IMR-90 (cell line): ENCODE measurements around the gene WDR37. TPM values are rescaled to one million over a fixed set of nuclear protein-coding genes. Genes with fewer than 3 reads are reported as not detected.

Source experiments
- ATAC-seq: fragments of 200-7000 bp; cut with Tn5 transposase; 2 replicates; pipeline ENCODE4 v1.9.1; 2020; ENCODE audit warnings: low read depth, mild to moderate bottlenecking, moderate library complexity
- BruUV-seq: library from RNA; stranded (reverse); fragments of 400-500 nt; replicated peaks from 2 replicates; lab custom pipeline; 2021; lab: Mats Ljungman, UMichigan
- CTCF ChIA-PET: fragments of 300-600 bp; formaldehyde crosslinking; extraction: SDS; loops from one replicate; lab custom pipeline; 2021; ENCODE audit warnings: antibody characterized with exemption; lab: Yijun Ruan, JAX
- POLR2A ChIA-PET: fragments of 300-600 bp; sonication (Branson Sonifier 250); formaldehyde crosslinking; loops from one replicate; lab custom pipeline; 2022; ENCODE audit warnings: antibody characterized with exemption; ENCODE audit not compliant: unreplicated experiment; lab: Charles Lee
- DNase-seq: peaks from one replicate; pipeline ENCODE4 v3.0.0; 2013
- H2AFZ ChIP-seq: replicated peaks from 2 replicates; pipeline ENCODE3; 2013; ENCODE audit warnings: low read length, mild to moderate bottlenecking; ENCODE audit not compliant: poor library complexity
- H2AK5ac ChIP-seq: 2 replicates; pipeline ENCODE4 v1.6.1; 2013; ENCODE audit warnings: low read depth, low read length, inconsistent platforms
- H2AK9ac ChIP-seq: replicated peaks from 2 replicates; pipeline ENCODE3; 2013; ENCODE audit warnings: mild to moderate bottlenecking, low read depth, low read length, moderate library complexity; ENCODE audit not compliant: poor library complexity
- H2BK120ac ChIP-seq: 2 replicates; pipeline ENCODE4 v1.6.1; 2013; ENCODE audit warnings: low read depth, low read length, inconsistent platforms
- H2BK15ac ChIP-seq: 3 replicates; pipeline ENCODE4 v1.6.1; 2013; ENCODE audit warnings: low read depth, low read length, inconsistent platforms
- H2BK20ac ChIP-seq: 2 replicates; pipeline ENCODE4 v1.6.1; 2013; ENCODE audit warnings: low read depth, mild to moderate bottlenecking, inconsistent platforms, low read length, moderate library complexity
- H2BK5ac ChIP-seq: 2 replicates; pipeline ENCODE4 v1.6.1; 2013; ENCODE audit warnings: mild to moderate bottlenecking, low read depth, low read length, inconsistent platforms; ENCODE audit not compliant: poor library complexity, severe bottlenecking
- H3K14ac ChIP-seq: replicated peaks from 2 replicates; pipeline ENCODE4 v1.6.1; 2013; ENCODE audit warnings: low read depth, low read length, inconsistent platforms
- H3K18ac ChIP-seq: 2 replicates; pipeline ENCODE4 v1.6.1; 2013; ENCODE audit warnings: low read depth, low read length, control low read depth
- H3K23ac ChIP-seq: 2 replicates; pipeline ENCODE4 v1.6.1; 2013; ENCODE audit warnings: low read depth, low read length, inconsistent platforms
- H3K27ac ChIP-seq: 2 replicates; pipeline ENCODE4 v1.5.1; 2013; ENCODE audit warnings: mild to moderate bottlenecking, control low read depth, low read length; ENCODE audit not compliant: insufficient read depth
- H3K27me3 ChIP-seq: 2 replicates; pipeline ENCODE4 v1.6.1; 2013; ENCODE audit warnings: low read length; ENCODE audit not compliant: control insufficient read depth, insufficient read depth
- H3K36me3 ChIP-seq: 2 replicates; pipeline ENCODE4 v1.6.1; 2013; ENCODE audit warnings: low read length, mixed read lengths; ENCODE audit not compliant: control insufficient read depth, insufficient read depth
- H3K4ac ChIP-seq: 2 replicates; pipeline ENCODE4 v1.6.1; 2013; ENCODE audit warnings: low read depth, low read length, inconsistent platforms
- H3K4me1 ChIP-seq: 2 replicates; pipeline ENCODE4 v1.6.1; 2013; ENCODE audit warnings: low read length, mixed read lengths; ENCODE audit not compliant: control insufficient read depth, insufficient read depth
- H3K4me2 ChIP-seq: 2 replicates; pipeline ENCODE4 v1.6.1; 2013; ENCODE audit warnings: low read depth, mild to moderate bottlenecking, control low read depth, low read length, moderate library complexity
- H3K4me3 ChIP-seq: 2 replicates; pipeline ENCODE4 v1.5.1; 2013; ENCODE audit warnings: low read depth, mild to moderate bottlenecking, control low read depth, low read length, moderate library complexity; ENCODE audit not compliant: insufficient read depth
- H3K56ac ChIP-seq: 2 replicates; pipeline ENCODE4 v1.6.1; 2013; ENCODE audit warnings: low read length, inconsistent platforms; ENCODE audit not compliant: insufficient read depth; ENCODE audit errors: extremely low read depth
- H3K79me1 ChIP-seq, 2 experiments: 2 replicates each; pipeline ENCODE4 v1.6.1; 2013; ENCODE audit warnings: low read length in 2 of 2, inconsistent platforms in 1 of 2, low read depth in 1 of 2
- H3K9ac ChIP-seq: 2 replicates; pipeline ENCODE4 v1.6.1; 2013; ENCODE audit warnings: low read depth, low read length, control low read depth
- H3K9me1 ChIP-seq: 2 replicates; pipeline ENCODE4 v1.6.1; 2013; ENCODE audit warnings: low read length, inconsistent platforms; ENCODE audit not compliant: insufficient read depth
- H3K9me3 ChIP-seq: 2 replicates; pipeline ENCODE4 v1.6.1; 2013; ENCODE audit warnings: low read length; ENCODE audit not compliant: control insufficient read depth, insufficient read depth
- H4K20me1 ChIP-seq: 2 replicates; pipeline ENCODE4 v1.6.1; 2013; ENCODE audit warnings: low read length, inconsistent platforms; ENCODE audit not compliant: insufficient read depth
- H4K5ac ChIP-seq: 2 replicates; pipeline ENCODE4 v1.6.1; 2013; ENCODE audit warnings: mild to moderate bottlenecking, low read depth, low read length, control low read depth
- H4K8ac ChIP-seq, 2 experiments: 2 replicates each; pipeline ENCODE4 v1.6.1; 2013; ENCODE audit warnings: low read depth in 2 of 2, low read length in 2 of 2, control low read depth in 1 of 2, inconsistent platforms in 1 of 2
- H4K91ac ChIP-seq: 2 replicates; pipeline ENCODE4 v1.6.1; 2013; ENCODE audit warnings: low read depth, low read length, inconsistent platforms; ENCODE audit not compliant: insufficient read depth
- BHLHE40 ChIP-seq: fragments of 150-350 bp; IDR thresholded peaks from 2 replicates; pipeline ENCODE4 v1.6.1; 2016; ENCODE audit warnings: mild to moderate bottlenecking, low read depth, low read length
- CEBPB ChIP-seq: IDR thresholded peaks from 2 replicates; pipeline ENCODE4 v1.6.1; 2012; ENCODE audit warnings: low read depth, low read length, improper control_type of control experiment
- CHD1 ChIP-seq: IDR thresholded peaks from 2 replicates; pipeline ENCODE4 v1.6.1; 2012; ENCODE audit warnings: low read depth, low read length, improper control_type of control experiment
- CTCF ChIP-seq: conservative IDR thresholded peaks from 2 replicates; pipeline ENCODE4 v1.5.1; 2012; ENCODE audit warnings: mild to moderate bottlenecking, low read depth, low read length, improper control_type of control experiment
- ELK1 ChIP-seq: fragments of 150-350 bp; IDR thresholded peaks from 2 replicates; pipeline ENCODE4 v1.6.1; 2016; ENCODE audit warnings: low read depth, mild to moderate bottlenecking, low read length, moderate library complexity, borderline replicate concordance
- FOS ChIP-seq: fragments of 150-350 bp; IDR thresholded peaks from 2 replicates; pipeline ENCODE4 v1.6.1; 2016; ENCODE audit warnings: low read depth, low read length
- MAFK ChIP-seq: IDR thresholded peaks from 2 replicates; pipeline ENCODE4 v1.6.1; 2012; ENCODE audit warnings: low read depth, low read length, improper control_type of control experiment
- MAZ ChIP-seq: IDR thresholded peaks from 2 replicates; pipeline ENCODE4 v1.6.1; 2012; ENCODE audit warnings: low read depth, mild to moderate bottlenecking, low read length, improper control_type of control experiment, moderate library complexity, borderline replicate concordance
- MXI1 ChIP-seq: IDR thresholded peaks from 2 replicates; pipeline ENCODE4 v1.6.1; 2012; ENCODE audit warnings: low read depth, mild to moderate bottlenecking, low read length, moderate library complexity, borderline replicate concordance
- NFE2L2 ChIP-seq: fragments of 150-350 bp; IDR thresholded peaks from 2 replicates; pipeline ENCODE4 v1.6.1; 2016; ENCODE audit warnings: low read depth, mild to moderate bottlenecking, low read length
- POLR2A ChIP-seq: IDR thresholded peaks from 2 replicates; pipeline ENCODE4 v1.6.1; 2012; ENCODE audit warnings: mild to moderate bottlenecking, low read depth, low read length
- RAD21 ChIP-seq: IDR thresholded peaks from 2 replicates; pipeline ENCODE4 v1.6.1; 2012; ENCODE audit warnings: low read length, improper control_type of control experiment
- RCOR1 ChIP-seq: IDR thresholded peaks from 2 replicates; pipeline ENCODE4 v1.6.1; 2012; ENCODE audit warnings: mild to moderate bottlenecking, low read length, improper control_type of control experiment; ENCODE audit not compliant: insufficient replicate concordance
- RFX5 ChIP-seq: IDR thresholded peaks from 2 replicates; pipeline ENCODE4 v1.8.0; 2012; ENCODE audit warnings: low read depth, mild to moderate bottlenecking, low read length, moderate library complexity
- SMC3 ChIP-seq: fragments of 150-350 bp; IDR thresholded peaks from 2 replicates; pipeline ENCODE4 v1.6.1; 2016; ENCODE audit warnings: low read depth, mild to moderate bottlenecking, antibody characterized with exemption, low read length, moderate library complexity
- USF2 ChIP-seq: fragments of 150-350 bp; IDR thresholded peaks from 2 replicates; pipeline ENCODE4 v1.6.1; 2017; ENCODE audit warnings: mild to moderate bottlenecking, antibody characterized with exemption, low read length, low read depth
- WGBS, 2 experiments: methylation state at CpG; one replicate each; pipeline versions ENCODE4 v1.1.5 to v1.1.7; 2013; ENCODE audit warnings: missing lambda C conversion rate in 2 of 2; ENCODE audit not compliant: insufficient read length in 1 of 2; ENCODE audit errors: extremely low coverage in 2 of 2; 5-methylcytosine and 5-hydroxymethylcytosine counted together
- dilution Hi-C: fragments of 300-500 bp; cut with HindIII; formaldehyde crosslinking; loops from one replicate; pipeline ENCODE4 v1.14.3; 2018; ENCODE audit warnings: low sequenced_read_pairs; ENCODE audit not compliant: unreplicated experiment
- in situ Hi-C: fragments of 300-500 bp; cut with MboI; formaldehyde crosslinking; loops from 3 replicates; pipeline ENCODE4 v1.14.3; 2019; ENCODE audit warnings: low sequenced_read_pairs, inconsistent platforms, mixed read lengths
- intact Hi-C: fragments of 100-400 bp; cut with micrococcal nuclease; formaldehyde crosslinking; loops from 2 replicates; pipeline ENCODE4 v1.10.0; 2022
- polyA plus RNA-seq, 3 experiments: library from polyadenylated mRNA; depleted of rRNA; stranded (reverse); fragments of >200 nt; gene quantifications; 2 replicates each; pipeline ENCODE4 v1.2.3, GENCODE V29; 2012; ENCODE audit warnings: low replicate concordance in 1 of 3
- total RNA-seq: library from RNA; depleted of rRNA; stranded (reverse); fragments of >200 nt; gene quantifications from 2 replicates; pipeline ENCODE4 v1.2.3, GENCODE V29; 2012

Gene WDR37
- total and polyA plus RNA-seq, 2 of the 4 experiments (the other 2 are of a cell fraction), result 12.7 to 14.5 TPM

GRCh38 chr10:1100691-1101368 is 44.6 kb downstream of the WDR37 start:
- 81% methylated on average over 12 of the region's 23 CpGs; no CpG with 5 or more reads in 1 of the 2 experiments for WGBS, 2 experiments
- Histone ChIP-seq H4K91ac (no peak overlapping the region), H3K9me1 (peaks cover 17% of the 10 kb centered on the region), H3K4me3 (no peak overlapping the region), H3K36me3 (peaks cover 38% of the 10 kb centered on the region), H2BK20ac (no peak overlapping the region), H2BK120ac (no peak overlapping the region), H2BK15ac (no peak overlapping the region), H3K4me1 (peaks cover 2% of the 10 kb centered on the region), H3K27ac (no peak overlapping the region), H3K23ac (no peak overlapping the region), H3K56ac (no peak overlapping the region), H4K20me1 (peaks cover 17% of the 10 kb centered on the region; the same call in 1 of the 2 replicates), H3K14ac (no peak overlapping the region), H2AK5ac (no peak overlapping the region), H3K4ac (no peak overlapping the region), H4K8ac (no peak overlapping the region), H2AK9ac (peak overlapping the region; percentile 18), H3K27me3 (no peaks in the 10 kb centered on the region), H4K5ac (no peak overlapping the region), H3K9ac (no peak overlapping the region), H2BK5ac (no peak overlapping the region), H3K4me2 (no peak overlapping the region), H3K18ac (no peak overlapping the region), H3K9me3 (no peaks in the 10 kb centered on the region), H2AFZ (no peak overlapping the region), H3K79me1 (peaks cover 13 to 35% of the 10 kb centered on the region in 2 experiments)
- POLR2A ChIA-PET, result no interaction called here
- in situ Hi-C loops (no loop called here), intact Hi-C loops (no loop called here), dilution Hi-C loops (no loop called here)
- CTCF ChIA-PET, result no interaction called here
- no peak for DNase-seq
- ATAC-seq, result no peak
- no peak for TF ChIP-seq ELK1
- no peak for TF ChIP-seq USF2
- TF ChIP-seq CHD1, result no peak
- no peak for TF ChIP-seq BHLHE40
- TF ChIP-seq NFE2L2, result no peak
- TF ChIP-seq RAD21, result no peak
- no peak for TF ChIP-seq RFX5
- TF ChIP-seq CTCF, result no peak
- TF ChIP-seq FOS, result no peak
- TF ChIP-seq POLR2A, result no peak
- TF ChIP-seq MAZ, result no peak
- TF ChIP-seq MAFK, result no peak
- TF ChIP-seq SMC3, result no peak
- no peak for TF ChIP-seq CEBPB
- TF ChIP-seq RCOR1, result no peak
- no peak for TF ChIP-seq MXI1
- BruUV-seq, result no TSS peak
